Measurements from ENCODE around the gene AMBN.

The AMBN gene

DNA sequence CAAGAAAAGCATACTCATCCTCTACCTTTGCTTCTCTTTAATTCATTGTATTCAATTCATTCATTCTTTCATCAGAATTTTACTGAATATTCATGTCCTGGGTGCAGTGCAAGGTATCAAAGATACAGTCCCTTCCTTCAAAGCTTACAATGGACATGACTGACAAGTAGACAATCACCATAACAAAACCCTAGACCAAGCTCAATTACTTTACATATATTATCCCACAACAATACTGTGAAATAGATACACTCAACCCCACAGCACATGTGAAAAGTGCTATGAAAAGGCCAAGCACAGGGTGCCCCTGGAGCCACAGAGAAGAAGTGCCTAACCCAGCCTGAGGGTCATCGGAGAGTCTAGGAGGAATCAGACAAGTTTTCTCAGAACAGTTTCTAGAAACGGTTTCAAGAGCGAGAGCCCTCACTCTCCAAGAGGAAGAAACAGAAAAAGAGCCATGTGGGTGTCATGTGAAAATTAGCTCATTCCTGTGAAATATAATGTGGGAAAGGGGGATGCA is 15.3 kb downstream of the AMBN start:
- H3K27me3 ChIP-seq (ENCODE audit: insufficient read depth, low read length), result no peaks in the 10 kb centered on the region; the same call in none of the 2 replicates

DNA sequence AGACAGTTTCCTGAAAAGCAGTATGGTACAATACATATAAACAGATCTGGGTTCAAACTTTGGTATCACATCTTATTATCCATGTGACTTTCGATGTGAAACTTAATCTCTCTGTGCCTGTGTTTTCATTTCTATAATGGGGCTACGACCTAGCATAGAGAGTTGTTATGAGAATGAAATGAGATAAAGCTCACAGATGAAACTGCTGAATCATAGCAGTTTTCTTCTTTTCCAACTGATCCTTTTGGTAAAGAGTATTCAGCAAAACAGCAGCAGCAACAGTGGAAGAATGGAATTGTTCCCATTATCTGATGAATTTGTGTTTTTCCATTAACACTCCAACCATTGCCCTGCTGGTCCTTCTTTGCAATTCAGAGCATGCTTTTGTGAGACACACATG is 16.3 kb downstream of the AMBN start:
- H3K4me3 ChIP-seq (ENCODE audit: low read depth, low read length), result no peak overlapping the region
- H2AFZ ChIP-seq (ENCODE audit: low read length, unreplicated experiment), result no peak overlapping the region
- no peaks in the 10 kb centered on the region for H3K79me2 ChIP-seq (ENCODE audit: control insufficient read depth, insufficient read depth, low read length, unreplicated experiment)
- H3K27ac ChIP-seq (ENCODE audit: low read depth, low read length), result no peak overlapping the region
- H3K4me1 ChIP-seq (ENCODE audit: control insufficient read depth, insufficient read depth, low read length, unreplicated experiment), result peaks cover 5% of the 10 kb centered on the region
- no peaks in the 10 kb centered on the region for H3K36me3 ChIP-seq (ENCODE audit: insufficient read depth, low read length)
- H3K27me3 ChIP-seq (ENCODE audit: insufficient read depth, low read length), result no peaks in the 10 kb centered on the region; the same call in none of the 2 replicates

More for the DNA sequence above, 15.3 kb downstream of the AMBN start:
- no peak overlapping the region for H3K4me3 ChIP-seq (ENCODE audit: low read depth, low read length)
- H3K36me3 ChIP-seq (ENCODE audit: insufficient read depth, low read length), result no peaks in the 10 kb centered on the region
- peaks cover 5% of the 10 kb centered on the region for H3K4me1 ChIP-seq (ENCODE audit: control insufficient read depth, insufficient read depth, low read length, unreplicated experiment)
- no peak overlapping the region for H2AFZ ChIP-seq (ENCODE audit: low read length, unreplicated experiment)
- no peak overlapping the region for H3K27ac ChIP-seq (ENCODE audit: low read depth, low read length)
- H3K79me2 ChIP-seq (ENCODE audit: control insufficient read depth, insufficient read depth, low read length, unreplicated experiment), result no peaks in the 10 kb centered on the region

DNA sequence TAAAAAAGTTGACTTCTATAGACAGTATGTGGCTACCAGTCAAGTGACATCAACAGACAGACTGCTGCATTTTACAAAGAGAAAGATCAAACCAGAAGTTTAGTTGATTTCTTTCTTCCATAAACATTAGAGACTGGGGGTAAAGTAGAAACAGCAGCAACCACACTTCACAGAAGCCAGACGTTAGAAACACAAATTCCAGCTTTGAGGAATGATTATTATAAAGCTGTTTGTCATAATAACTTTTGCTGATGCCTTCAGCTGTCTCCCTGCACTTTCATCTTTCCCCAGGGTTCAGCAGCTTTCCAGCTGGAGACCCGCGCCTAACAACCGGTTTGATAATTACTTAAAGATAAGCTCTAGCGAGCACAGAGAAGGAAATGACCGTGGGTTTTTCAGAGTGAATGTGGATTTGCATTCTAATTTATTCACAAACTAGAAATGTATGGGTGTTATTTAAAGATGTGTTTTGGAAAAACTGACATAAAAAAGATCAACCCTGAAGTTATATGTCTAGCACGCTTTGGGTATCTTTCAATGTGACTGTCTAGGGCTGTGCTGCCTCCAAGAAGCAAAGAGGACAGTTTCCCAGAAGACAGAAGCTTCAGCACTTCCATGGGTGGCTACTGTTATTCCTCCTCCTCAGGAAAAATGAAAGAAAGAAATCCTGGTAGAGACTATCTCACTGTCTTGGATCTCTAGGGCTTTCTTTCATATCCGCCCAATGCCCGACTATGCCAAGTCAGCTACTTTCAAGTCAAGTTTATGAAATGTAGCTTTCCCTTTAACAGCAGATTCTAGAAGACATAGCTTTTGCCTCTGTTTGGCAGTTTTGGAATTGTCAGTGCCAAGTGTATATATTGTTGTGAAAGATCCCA is 21.5 kb downstream of the AMBN start:
- Histone ChIP-seq H3K4me3 (ENCODE audit: low read depth, low read length) (peak overlapping the region; percentile 73), H3K79me2 (ENCODE audit: control insufficient read depth, insufficient read depth, low read length, unreplicated experiment) (no peaks in the 10 kb centered on the region), H2AFZ (ENCODE audit: low read length, unreplicated experiment) (peak overlapping the region; percentile 88), H3K4me1 (ENCODE audit: control insufficient read depth, insufficient read depth, low read length, unreplicated experiment) (no peaks in the 10 kb centered on the region), H3K27me3 (ENCODE audit: insufficient read depth, low read length) (no peaks in the 10 kb centered on the region; the same call in 1 of the 2 replicates), H3K36me3 (ENCODE audit: insufficient read depth, low read length) (no peaks in the 10 kb centered on the region), H3K27ac (ENCODE audit: low read depth, low read length) (no peak overlapping the region)

DNA sequence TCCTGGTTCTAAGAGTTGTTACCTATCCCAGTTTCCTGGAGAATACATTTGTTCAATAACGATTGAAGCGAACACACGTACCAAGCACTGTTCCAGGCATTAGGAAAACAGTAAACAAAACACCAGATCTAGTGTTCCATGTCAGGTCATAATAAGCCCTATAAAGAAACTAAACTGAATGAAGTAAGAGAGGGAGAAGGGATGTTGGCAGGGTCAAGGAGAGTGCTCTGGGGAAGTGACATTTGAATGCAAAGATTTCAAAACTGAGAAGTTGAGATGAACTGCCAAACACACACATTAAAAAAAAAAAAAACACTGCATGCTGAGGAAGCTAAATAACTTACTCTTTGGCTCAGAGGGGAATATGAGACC is 22.1 kb downstream of the AMBN start:
- peak overlapping the region; percentile 88 for H2AFZ ChIP-seq (ENCODE audit: low read length, unreplicated experiment)
- H3K27ac ChIP-seq (ENCODE audit: low read depth, low read length), result no peak overlapping the region
- H3K79me2 ChIP-seq (ENCODE audit: control insufficient read depth, insufficient read depth, low read length, unreplicated experiment), result no peaks in the 10 kb centered on the region
- H3K4me3 ChIP-seq (ENCODE audit: low read depth, low read length), result peak overlapping the region; percentile 73
- H3K36me3 ChIP-seq (ENCODE audit: insufficient read depth, low read length), result no peaks in the 10 kb centered on the region
- no peaks in the 10 kb centered on the region for H3K4me1 ChIP-seq (ENCODE audit: control insufficient read depth, insufficient read depth, low read length, unreplicated experiment)
- H3K27me3 ChIP-seq (ENCODE audit: insufficient read depth, low read length), result no peaks in the 10 kb centered on the region; the same call in 1 of the 2 replicates

DNA sequence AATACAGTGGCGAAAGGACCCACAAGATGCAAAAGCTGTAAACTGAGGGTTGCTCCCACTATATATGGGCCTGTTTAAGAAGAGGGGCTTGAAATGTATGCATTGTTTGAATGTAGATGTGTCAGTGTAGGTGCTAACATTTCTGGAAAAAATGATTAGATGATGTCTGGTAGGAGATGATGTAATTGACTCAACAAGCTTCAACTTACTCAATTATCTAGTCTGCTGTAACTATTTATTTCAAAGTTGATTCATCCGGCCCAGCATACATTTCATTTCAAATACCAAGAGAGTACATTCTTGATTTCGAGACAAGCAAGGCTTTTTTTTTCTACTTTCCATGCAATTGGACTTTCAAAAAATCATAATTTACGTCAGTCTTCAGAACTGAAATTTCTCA is 27.2 kb downstream of the AMBN start:
- no peaks in the 10 kb centered on the region for H3K36me3 ChIP-seq (ENCODE audit: insufficient read depth, low read length)
- no peak overlapping the region for H2AFZ ChIP-seq (ENCODE audit: low read length, unreplicated experiment)
- H3K4me3 ChIP-seq (ENCODE audit: low read depth, low read length), result no peak overlapping the region
- H3K79me2 ChIP-seq (ENCODE audit: control insufficient read depth, insufficient read depth, low read length, unreplicated experiment), result no peaks in the 10 kb centered on the region
- no peaks in the 10 kb centered on the region for H3K27me3 ChIP-seq (ENCODE audit: insufficient read depth, low read length)
- H3K27ac ChIP-seq (ENCODE audit: low read depth, low read length), result no peak overlapping the region
- no peaks in the 10 kb centered on the region for H3K4me1 ChIP-seq (ENCODE audit: control insufficient read depth, insufficient read depth, low read length, unreplicated experiment)

DNA sequence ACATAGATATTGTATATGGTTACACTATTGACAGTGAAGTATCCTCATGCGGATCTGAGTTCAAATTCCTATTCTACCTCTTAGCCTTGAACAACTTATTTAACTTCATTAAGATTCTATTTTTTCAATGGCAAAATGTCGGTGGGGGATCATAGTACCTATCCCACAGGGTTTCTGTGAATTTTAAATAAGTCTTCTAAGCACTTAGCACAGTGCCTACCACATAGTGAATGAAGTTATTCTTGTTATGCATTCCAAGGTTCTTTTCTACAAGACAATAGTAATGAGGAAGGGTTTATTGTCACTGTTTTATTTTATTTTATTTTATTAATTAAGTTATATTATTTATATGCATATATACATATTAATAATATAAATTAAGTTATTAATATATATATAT is 27.7 kb downstream of the AMBN start:
- no peak overlapping the region for H3K27ac ChIP-seq (ENCODE audit: low read depth, low read length)
- H3K4me1 ChIP-seq (ENCODE audit: control insufficient read depth, insufficient read depth, low read length, unreplicated experiment), result no peaks in the 10 kb centered on the region
- no peaks in the 10 kb centered on the region for H3K36me3 ChIP-seq (ENCODE audit: insufficient read depth, low read length)
- no peak overlapping the region for H2AFZ ChIP-seq (ENCODE audit: low read length, unreplicated experiment)
- H3K27me3 ChIP-seq (ENCODE audit: insufficient read depth, low read length), result no peaks in the 10 kb centered on the region
- no peak overlapping the region for H3K4me3 ChIP-seq (ENCODE audit: low read depth, low read length)
- no peaks in the 10 kb centered on the region for H3K79me2 ChIP-seq (ENCODE audit: control insufficient read depth, insufficient read depth, low read length, unreplicated experiment)

DNA sequence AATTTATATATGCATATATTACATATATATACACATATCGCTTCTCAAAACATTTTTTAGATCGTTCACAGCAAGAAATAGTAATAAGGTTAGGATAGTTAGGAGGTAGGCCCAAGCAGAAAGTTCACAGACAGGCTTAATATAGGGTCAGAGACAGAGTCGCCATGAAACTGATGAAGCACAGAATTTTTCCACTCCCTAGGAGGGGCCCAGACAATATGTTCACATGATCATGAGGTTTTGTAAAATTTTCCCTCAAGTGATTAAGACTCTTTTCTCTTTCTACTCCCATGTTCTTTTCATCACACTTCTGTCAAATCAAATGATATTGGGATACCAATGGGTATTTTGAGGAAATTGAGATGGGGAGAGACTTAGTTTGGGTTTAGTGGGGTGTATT is 31.3 kb downstream of the AMBN start:
- H3K27me3 ChIP-seq (ENCODE audit: insufficient read depth, low read length), result no peaks in the 10 kb centered on the region
- H3K4me1 ChIP-seq (ENCODE audit: control insufficient read depth, insufficient read depth, low read length, unreplicated experiment), result no peaks in the 10 kb centered on the region
- no peaks in the 10 kb centered on the region for H3K36me3 ChIP-seq (ENCODE audit: insufficient read depth, low read length)
- no peak overlapping the region for H3K4me3 ChIP-seq (ENCODE audit: low read depth, low read length)
- H3K79me2 ChIP-seq (ENCODE audit: control insufficient read depth, insufficient read depth, low read length, unreplicated experiment), result no peaks in the 10 kb centered on the region
- no peak overlapping the region for H2AFZ ChIP-seq (ENCODE audit: low read length, unreplicated experiment)
- H3K27ac ChIP-seq (ENCODE audit: low read depth, low read length), result no peak overlapping the region

DNA sequence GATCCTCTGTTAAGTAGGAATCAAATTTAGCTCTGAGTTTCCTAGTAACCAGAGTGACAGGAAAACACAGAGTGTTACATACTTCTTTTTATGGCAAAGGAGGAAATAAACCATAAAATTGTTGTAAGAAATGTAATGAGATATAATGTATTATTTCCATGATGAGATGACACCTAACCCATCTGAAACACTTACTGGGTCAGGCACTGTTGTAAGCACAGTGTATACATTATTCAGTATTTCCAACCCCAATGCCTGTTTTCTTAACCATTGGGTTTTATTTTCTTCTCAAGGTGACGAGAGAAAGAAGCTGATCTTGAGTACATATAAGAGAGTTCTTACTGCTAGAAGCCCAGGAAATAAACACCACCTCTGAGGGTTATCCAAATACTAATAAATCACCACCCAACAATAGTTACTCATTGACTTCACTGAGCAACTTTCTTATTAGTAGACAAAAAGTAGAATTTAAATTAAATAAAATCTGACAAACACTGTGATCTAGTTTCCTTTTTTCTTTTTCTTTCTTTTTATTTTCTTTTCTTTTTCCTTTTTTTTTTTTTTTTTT is 32.3 kb downstream of the AMBN start:
- H3K4me1 ChIP-seq (ENCODE audit: control insufficient read depth, insufficient read depth, low read length, unreplicated experiment), result no peaks in the 10 kb centered on the region
- no peak overlapping the region for H3K4me3 ChIP-seq (ENCODE audit: low read depth, low read length)
- no peak overlapping the region for H2AFZ ChIP-seq (ENCODE audit: low read length, unreplicated experiment)
- H3K79me2 ChIP-seq (ENCODE audit: control insufficient read depth, insufficient read depth, low read length, unreplicated experiment), result no peaks in the 10 kb centered on the region
- H3K36me3 ChIP-seq (ENCODE audit: insufficient read depth, low read length), result no peaks in the 10 kb centered on the region
- no peaks in the 10 kb centered on the region for H3K27me3 ChIP-seq (ENCODE audit: insufficient read depth, low read length)
- no peak overlapping the region for H3K27ac ChIP-seq (ENCODE audit: low read depth, low read length)

DNA sequence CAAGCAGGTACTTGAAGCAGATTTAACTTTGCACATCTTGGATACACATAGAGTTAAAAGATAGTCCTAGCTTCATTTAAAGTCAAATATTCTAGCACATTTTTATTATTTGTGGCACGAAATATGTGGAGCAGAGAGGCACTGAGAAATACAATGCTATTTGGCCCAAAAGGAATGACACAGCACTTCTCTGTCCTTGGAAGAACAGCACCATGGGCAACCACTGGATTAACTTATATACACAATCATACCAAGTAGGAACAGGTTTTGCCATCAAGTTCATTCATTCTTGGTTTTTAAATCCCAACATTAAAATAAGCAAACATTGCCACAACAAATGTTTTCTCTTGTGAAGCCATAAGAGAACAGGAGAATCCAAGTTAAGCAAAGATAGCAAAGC is 35.6 kb downstream of the AMBN start:
- Histone ChIP-seq H3K79me2 (ENCODE audit: control insufficient read depth, insufficient read depth, low read length, unreplicated experiment) (no peaks in the 10 kb centered on the region), H3K27ac (ENCODE audit: low read depth, low read length) (no peak overlapping the region), H3K36me3 (ENCODE audit: insufficient read depth, low read length) (no peaks in the 10 kb centered on the region), H3K27me3 (ENCODE audit: insufficient read depth, low read length) (no peaks in the 10 kb centered on the region), H3K4me3 (ENCODE audit: low read depth, low read length) (no peak overlapping the region), H3K4me1 (ENCODE audit: control insufficient read depth, insufficient read depth, low read length, unreplicated experiment) (peaks cover 13% of the 10 kb centered on the region), H2AFZ (ENCODE audit: low read length, unreplicated experiment) (no peak overlapping the region)

DNA sequence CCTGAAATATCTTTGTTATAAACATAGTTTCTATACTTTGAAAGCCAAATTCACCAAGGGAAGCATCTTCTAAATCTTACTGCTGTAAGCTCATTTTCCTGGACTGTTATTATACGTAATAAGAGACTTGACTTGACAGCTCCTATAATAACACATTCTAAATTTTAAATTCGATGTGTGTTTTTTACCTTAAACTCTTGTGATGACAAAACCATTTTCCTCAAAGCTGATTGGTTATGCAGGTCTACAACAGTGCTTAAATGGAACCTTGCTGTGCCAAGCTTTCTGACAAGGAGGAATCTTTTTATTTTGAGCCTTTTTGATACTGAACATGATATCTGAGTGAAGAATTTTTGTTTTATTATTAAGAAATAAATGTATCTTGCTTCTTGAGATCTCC is 36.4 kb downstream of the AMBN start, which contains the start of gene ENAM:
ENAM (plus strand) TSS at position 301 of the 400 bp plus-strand sequence. CDS start 757 bp downstream, outside the sequence.
- Histone ChIP-seq H3K27me3 (ENCODE audit: insufficient read depth, low read length) (no peaks in the 10 kb centered on the region), H2AFZ (ENCODE audit: low read length, unreplicated experiment) (no peak within 1 kb of the TSS), H3K4me3 (ENCODE audit: low read depth, low read length) (no peak within 1 kb of the TSS), H3K79me2 (ENCODE audit: control insufficient read depth, insufficient read depth, low read length, unreplicated experiment) (no peaks in the 10 kb centered on the region), H3K36me3 (ENCODE audit: insufficient read depth, low read length) (no peaks in the 10 kb centered on the region), H3K4me1 (ENCODE audit: control insufficient read depth, insufficient read depth, low read length, unreplicated experiment) (peaks cover 14% of the 10 kb centered on the region), H3K27ac (ENCODE audit: low read depth, low read length) (no peak within 1 kb of the TSS)

All from ACC112 (cell line).